Head of caudate nucleus (tissue), 42 donors: ENCODE measurements around the gene LITAF.
A peak's percentile ranks its signal among the peaks of the same experiment; 100 is the strongest.
"Not testable (repeated sequence)": the region's sequence is repeated elsewhere in the genome, so short reads cannot be mapped to it uniquely, and the experiment has no call there.

Source experiments
- DNase-seq, 42 donors: peaks; one replicate each; pipeline versions ENCODE4 v3.0.0 to v3.0.0-alpha.2; 2020 to 2021; ENCODE audit warnings: mixed read lengths in 7 of 42
- intact Hi-C: fragments of 100-400 bp; cut with DNase I; formaldehyde crosslinking; loops from one replicate; pipeline ENCODE4 v1.15.0; 2022

The LITAF gene

GRCh38 chr16:11507991-11508390, 78.7 kb downstream of the LITAF start:
- intact Hi-C loops, result no loop called here
- no peak for DNase-seq

DNA sequence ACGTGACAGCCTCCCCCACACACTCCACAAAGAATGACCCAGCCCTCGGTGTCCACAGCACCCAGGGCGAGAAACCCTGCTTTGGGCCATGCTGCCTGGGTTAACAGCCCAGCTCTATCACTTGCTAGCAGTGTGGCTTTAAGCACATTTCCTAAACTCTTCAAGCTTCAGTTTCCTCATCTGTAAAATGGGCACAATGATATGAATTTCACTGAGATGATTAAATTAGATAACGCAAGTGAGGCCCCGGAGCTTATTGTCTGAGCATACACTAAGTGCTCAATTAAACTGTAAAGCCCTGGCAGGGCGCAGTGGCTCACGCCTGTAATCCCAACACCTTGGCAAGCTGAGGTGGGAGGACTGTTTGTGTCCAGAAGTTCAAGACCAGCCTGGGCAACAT, 79.4 kb downstream of the LITAF start:
- intact Hi-C loops, result no loop called here
- no peak for DNase-seq

DNA sequence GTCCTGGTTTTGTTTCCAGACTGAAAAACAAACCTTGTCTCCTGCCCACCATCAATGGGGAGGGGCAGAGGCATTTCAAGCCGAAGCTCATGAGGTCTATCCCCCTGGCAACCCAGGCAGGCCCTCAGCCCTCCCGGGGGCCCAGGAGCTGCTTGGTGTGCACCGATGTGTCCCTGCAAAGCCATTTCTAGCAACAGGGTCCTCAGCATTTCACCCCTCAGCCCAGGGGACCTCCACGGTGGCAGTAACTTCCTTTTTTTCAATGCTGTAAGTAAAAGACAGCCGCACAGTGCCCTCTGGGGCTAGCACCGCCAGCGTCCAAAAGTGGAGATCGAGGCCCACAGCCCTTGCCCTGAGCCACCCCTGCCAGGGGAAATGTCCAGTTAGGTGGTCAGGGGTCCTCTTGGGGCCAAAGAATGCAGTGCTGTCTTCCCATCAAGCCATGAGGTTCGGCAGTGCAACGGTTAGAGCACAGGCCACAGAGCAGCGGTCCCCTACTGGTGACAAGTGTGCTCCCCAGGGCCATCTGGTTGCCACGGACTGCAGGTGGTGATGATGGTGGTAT, 79.9 kb downstream of the LITAF start:
- DNase-seq, result no peak
- intact Hi-C loops, result no loop called here

GRCh38 chr16:11504261-11504660, 82.5 kb downstream of the LITAF start:
- DNase-seq, intact Hi-C loops: not testable (repeated sequence)

DNA sequence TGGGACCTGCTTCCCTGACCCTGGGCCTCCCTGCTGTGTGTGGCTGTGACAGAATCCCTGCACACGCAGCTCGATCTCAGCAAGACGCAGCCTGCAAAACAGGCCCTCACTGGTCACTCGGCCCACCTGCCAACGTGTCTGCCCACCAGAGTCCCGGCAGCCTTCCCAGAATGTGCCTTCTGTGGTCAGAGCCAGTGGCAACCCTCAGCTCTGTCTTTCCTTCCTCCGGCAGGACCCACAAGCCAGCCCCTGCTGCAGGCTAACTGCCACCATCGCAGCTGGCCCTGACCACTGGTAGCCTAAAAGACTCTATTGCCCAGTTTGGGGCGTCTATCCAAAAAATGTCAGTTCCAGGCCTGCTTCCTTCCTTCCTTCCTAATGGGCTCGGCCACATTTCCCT, 83.2 kb downstream of the LITAF start:
- intact Hi-C loops, result no loop called here
- DNase-seq, result peak in 3 of 42 donors; percentile 11 to 20 (median 15)

DNA sequence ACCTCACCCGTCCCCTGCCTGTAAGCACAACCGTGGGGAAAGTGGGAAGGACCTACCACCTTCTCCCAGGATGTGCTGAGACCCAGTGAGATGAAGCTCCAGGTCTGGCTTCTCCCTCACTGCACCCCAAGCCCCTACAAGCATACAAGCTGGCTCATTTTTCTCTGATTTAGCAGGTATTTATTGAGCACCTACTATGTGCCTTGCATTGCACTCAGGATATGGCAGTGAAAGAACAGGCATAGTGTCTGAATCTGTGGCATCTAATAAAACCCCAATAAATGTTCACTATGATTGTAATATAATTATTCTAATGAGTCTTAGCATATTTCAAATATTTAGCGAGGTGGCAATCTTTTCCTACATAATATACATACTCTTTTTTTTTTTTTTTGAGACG, 84.5 kb downstream of the LITAF start:
- intact Hi-C loops, result no loop called here
- no peak for DNase-seq

- DNase-seq, result no peak
- intact Hi-C loops, result no loop called here
These were observed 85.1 kb downstream of the LITAF start for GRCh38 chr16:11501632-11502031.

- intact Hi-C loops, result no loop called here
- no peak for DNase-seq
These were observed 85.9 kb downstream of the LITAF start for GRCh38 chr16:11500700-11501346.

DNA sequence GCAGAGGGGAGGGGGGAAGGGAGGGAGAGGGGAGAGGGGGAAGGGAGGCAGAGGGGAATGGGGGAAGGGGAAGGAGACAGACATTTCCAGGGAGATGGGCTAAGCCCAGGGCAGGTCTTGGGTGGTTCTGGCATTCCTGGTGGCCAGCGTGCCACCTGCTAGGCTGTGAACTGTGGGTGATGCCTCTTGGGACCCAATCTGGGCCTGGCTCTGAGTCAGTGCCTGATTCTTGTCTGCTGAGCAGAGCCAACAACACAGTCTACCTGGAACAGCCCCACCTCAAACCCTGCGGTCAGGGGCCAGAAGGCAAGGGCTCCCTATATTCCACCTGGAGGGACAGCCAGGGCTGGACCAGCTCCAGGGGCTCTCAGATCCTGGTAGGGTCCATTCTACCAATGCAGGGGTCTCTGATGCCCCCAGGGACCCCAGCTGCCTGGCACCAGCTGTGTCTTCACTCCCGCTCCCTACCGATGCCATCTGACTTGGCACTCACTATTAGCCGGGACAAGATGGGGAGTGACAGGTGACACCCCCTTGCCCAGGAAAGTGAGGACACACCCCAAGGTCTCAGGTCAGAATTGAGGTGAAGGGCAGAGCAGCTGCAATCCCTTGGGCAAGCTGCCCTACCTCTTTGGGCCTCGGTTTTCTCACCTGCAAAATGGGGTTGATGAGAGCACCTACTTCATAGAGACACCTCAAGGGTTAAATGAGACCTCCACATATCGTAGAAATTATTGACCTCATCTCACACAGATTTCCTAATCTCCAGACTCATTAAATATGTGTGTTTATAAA, 87.2 kb downstream of the LITAF start:
- no peak for DNase-seq
- intact Hi-C loops, result no loop called here

DNA sequence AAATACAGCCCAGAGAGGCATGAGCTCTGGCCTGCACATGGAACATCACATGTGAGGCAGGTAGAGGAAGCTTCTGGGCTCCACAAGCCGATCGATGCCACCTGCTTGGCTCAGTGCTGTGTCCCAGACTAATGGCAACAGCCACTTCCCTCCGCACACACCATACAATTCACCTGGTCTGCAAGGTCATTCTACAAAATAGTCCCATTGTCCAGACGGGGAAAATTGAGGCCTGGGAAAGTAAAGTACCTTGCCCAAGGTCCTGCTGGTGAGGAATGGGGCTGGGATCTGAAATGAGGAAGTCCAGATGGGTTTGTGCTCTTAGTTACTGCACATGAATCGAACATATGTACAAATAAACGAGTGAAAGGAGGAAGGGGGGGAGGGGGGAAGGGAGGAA, 88.0 kb downstream of the LITAF start:
- intact Hi-C loops, result no loop called here
- no peak for DNase-seq

DNA sequence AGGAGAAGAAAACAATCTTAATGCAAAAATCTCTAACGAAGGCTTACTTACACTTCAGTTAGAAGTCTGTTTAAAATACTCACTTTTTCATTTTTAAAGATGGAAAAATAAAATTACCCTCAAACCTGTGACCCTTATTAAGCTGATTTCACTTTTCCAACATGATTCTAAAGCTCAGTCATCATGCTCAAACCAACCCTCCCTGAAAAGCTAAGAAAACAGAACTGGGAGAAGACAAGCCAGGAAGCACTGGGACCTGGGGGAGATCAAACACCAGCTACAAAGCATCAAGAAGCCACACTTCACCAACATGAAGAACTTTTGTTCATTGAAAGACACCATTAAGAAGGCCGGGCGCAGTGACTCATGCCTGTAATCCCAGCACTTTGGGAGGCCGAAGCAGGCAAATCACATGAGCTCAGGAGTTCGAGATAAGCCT, 88.8 kb downstream of the LITAF start:
- DNase-seq, result no peak
- intact Hi-C loops, result no loop called here
